Measurements from ENCODE around the gene KIAA1217. TPM values are rescaled to one million over a fixed set of nuclear protein-coding genes. Genes with fewer than 3 reads are reported as not detected.

The KIAA1217 gene
- total and polyA plus RNA-seq, 2 of the 8 experiments (the other 6 are each of a cell fraction or from before 2014, with no cell fraction given), result 4.5 to 15.6 TPM

DNA sequence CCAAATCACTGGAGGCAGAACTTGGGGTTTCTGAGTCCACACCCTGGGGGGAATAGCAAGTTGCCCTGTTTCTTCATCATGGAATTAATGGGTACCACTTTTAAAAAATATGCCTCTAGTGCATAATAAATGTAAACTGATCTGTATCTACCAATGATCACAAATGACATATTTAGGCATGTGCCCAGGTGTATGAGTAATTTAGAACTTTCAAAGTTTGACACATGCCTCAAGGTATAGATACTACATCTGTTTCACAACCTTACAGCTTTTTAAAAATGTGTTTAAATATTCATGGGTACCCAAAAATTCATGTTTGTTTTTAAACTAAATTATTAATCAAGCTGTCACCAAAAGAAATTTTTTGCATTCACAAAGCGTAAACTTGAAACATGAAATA, 226.0 kb downstream of the KIAA1217 start:
- POLR2A ChIA-PET (ENCODE audit: partially characterized antibody), result no interaction called here
- no peaks in the 10 kb centered on the region for H3K79me1 ChIP-seq (ENCODE audit: low read depth, low read length)

More for the DNA sequence above, 226.0 kb downstream of the KIAA1217 start:
- Histone ChIP-seq H3K23ac (ENCODE audit: insufficient read length) (no peak overlapping the region), H3K4me1 (replicated peaks in 1 of 4; ENCODE audit: control insufficient read depth in 3 of 4, insufficient read depth in 4 of 4, low read length in 3 of 4) (peaks cover 0 to 7% (median 2%) of the 10 kb centered on the region in 4 experiments; a peak in 2 of 7 replicates), H2AK5ac (ENCODE audit: low read depth, low read length) (no peak overlapping the region), H3K18ac (ENCODE audit: extremely low read depth, low read length) (no peak overlapping the region), H3K9me3 (ENCODE audit: insufficient read depth in 2 of 2, low read depth in 1 of 2, low read length in 1 of 2) (no peaks in the 10 kb centered on the region), H3K56ac (replicated peaks; ENCODE audit: insufficient read length, low read depth, low read length) (no peak overlapping the region), H3K27ac (ENCODE audit: low read depth, low read length) (no peak overlapping the region), H2BK12ac (ENCODE audit: low read depth, low read length) (no peak overlapping the region), H4K20me1 (replicated peaks in 1 of 2; ENCODE audit: control insufficient read depth in 1 of 2, insufficient read depth in 2 of 2, low read length in 2 of 2) (no peaks in the 10 kb centered on the region), H3K14ac (ENCODE audit: insufficient read length) (no peak overlapping the region), H4K91ac (replicated peaks; ENCODE audit: insufficient read length, low read length) (no peak overlapping the region), H2BK15ac (ENCODE audit: low read length) (no peak overlapping the region), H3K23me2 (ENCODE audit: low read depth, low read length) (no peaks in the 10 kb centered on the region), H3K4me3 (ENCODE audit: extremely low read depth in 1 of 4, insufficient read depth in 2 of 4, low read depth in 3 of 4, low read length in 4 of 4) (no peak overlapping the region), H2BK5ac (ENCODE audit: low read depth, low read length) (no peak overlapping the region), H3K36me3 (ENCODE audit: control insufficient read depth in 2 of 4, insufficient read depth in 4 of 4, low read length in 3 of 4) (peaks cover 0 to 2% (median 0%) of the 10 kb centered on the region in 4 experiments; a peak in 2 of 8 replicates), H4K8ac (ENCODE audit: extremely low read depth, insufficient read depth, low read length) (no peak overlapping the region), H3K4me2 (ENCODE audit: insufficient read depth in 1 of 2, low read depth in 2 of 2, low read length in 2 of 2) (no peak overlapping the region), H2AFZ (ENCODE audit: low read length) (no peak overlapping the region), H3K9ac (replicated peaks in 1 of 4; ENCODE audit: extremely low read depth in 1 of 4, low read depth in 3 of 4, low read length in 3 of 4) (no peak overlapping the region), H2BK20ac (ENCODE audit: low read length) (no peak overlapping the region), H2BK120ac (replicated peaks; ENCODE audit: low read depth, low read length) (no peak overlapping the region), H4K5ac (ENCODE audit: insufficient read length, low read depth, low read length) (no peak overlapping the region), H3K4ac (replicated peaks; ENCODE audit: insufficient read length, low read depth, low read length) (no peak overlapping the region), H3K79me2 (ENCODE audit: control insufficient read depth in 1 of 2, insufficient read depth in 2 of 2, low read length in 2 of 2) (no peaks in the 10 kb centered on the region), H3K27me3 (replicated peaks in 1 of 4; ENCODE audit: control insufficient read depth in 3 of 4, extremely low read depth in 1 of 4, insufficient read depth in 3 of 4, low read length in 3 of 4) (no peaks in the 10 kb centered on the region)
- no peak for TF ChIP-seq SIRT6 (IDR thresholded peaks at IDR 0.05; ENCODE audit: low read length)
- TF ChIP-seq CHD1 (IDR thresholded peaks at IDR 0.05; ENCODE audit: low read depth, low read length), result no peak
- no peak for TF ChIP-seq KDM5A (IDR thresholded peaks at IDR 0.05; ENCODE audit: low read length)
- TF ChIP-seq BRCA1 (IDR thresholded peaks at IDR 0.05; ENCODE audit: low read depth, low read length), result no peak
- TF ChIP-seq SAP30 (IDR thresholded peaks at IDR 0.05; ENCODE audit: insufficient read depth, insufficient replicate concordance, low read length), result no peak
- TF ChIP-seq, protein P1, sequence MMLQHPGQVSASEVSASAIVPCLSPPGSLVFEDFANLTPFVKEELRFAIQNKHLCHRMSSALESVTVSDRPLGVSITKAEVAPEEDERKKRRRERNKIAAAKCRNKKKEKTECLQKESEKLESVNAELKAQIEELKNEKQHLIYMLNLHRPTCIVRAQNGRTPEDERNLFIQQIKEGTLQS (IDR thresholded peaks at IDR 0.05; ENCODE audit: insufficient read depth, low read depth, low read length), result no peak
- TF ChIP-seq, protein P2, sequence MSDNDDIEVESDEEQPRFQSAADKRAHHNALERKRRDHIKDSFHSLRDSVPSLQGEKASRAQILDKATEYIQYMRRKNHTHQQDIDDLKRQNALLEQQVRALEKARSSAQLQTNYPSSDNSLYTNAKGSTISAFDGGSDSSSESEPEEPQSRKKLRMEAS (IDR thresholded peaks at IDR 0.05), result no peak
- no peak for TF ChIP-seq YY1 (IDR thresholded peaks at IDR 0.05; ENCODE audit: low read depth, low read length)
- TF ChIP-seq CTBP2 (IDR thresholded peaks at IDR 0.05; ENCODE audit: borderline replicate concordance, insufficient read depth, insufficient read length, low read length), result no peak
- TF ChIP-seq SIX5 (IDR thresholded peaks at IDR 0.05; ENCODE audit: low read depth, low read length), result no peak
- CTCF ChIA-PET (ENCODE audit: partially characterized antibody), result interaction anchor here (0.6 to 1.3 kb wide), 2 partner anchors 15 to 1110 kb away, joined by 4 to 7 read pairs; no protein-coding TSS in a partner anchor
- FAIRE-seq, result no peak
- 91% methylated on average over 1 of the region's 1 CpG; no CpG with 5 or more reads in 1 of the 2 experiments for WGBS, 2 experiments (ENCODE audit: extremely low coverage in 1 of 2, insufficient coverage in 1 of 2, insufficient read length in 1 of 2, insufficient replicate concordance in 2 of 2, low coverage in 1 of 2, low lambda C conversion rate in 2 of 2, missing lambda C conversion rate in 1 of 2)
- no peak for DNase-seq (ENCODE audit: low read depth in 1 of 2, low spot score in 2 of 2)

All from H1 (cell line).